Posterior vena cava (tissue), 2 donors: ENCODE measurements around the gene RASSF5. TPM values are rescaled to one million over a fixed set of nuclear protein-coding genes. Genes with fewer than 3 reads are reported as not detected.

Experiments
- DNase-seq: peaks from one replicate; pipeline ENCODE4 v3.0.0-alpha.2; 2020; ENCODE audit warnings: low spot score
- intact Hi-C, 2 donors: fragments of 100-400 bp; cut with DNase I; formaldehyde crosslinking; loops; one replicate each; pipeline versions ENCODE4 v1.14.1 to v1.14.2; 2022 to 2023
- total RNA-seq, 2 donors: library from RNA; stranded (reverse); fragmentation: NEBNext Ultra II Directional; extraction: Animal tissue kit (Norgen Biotek cat#: 25700); gene quantifications; one replicate each; pipeline ENCODE4 v1.2.1, GENCODE V29; 2021
- donor health status: DM: yes; HTN: yes; CAD: no.
- donor health status: DM: yes; HTN: yes; CAD: no.

RASSF5 gene
- total RNA-seq, 2 donors from 2014 or later: 11.0 to 13.3 TPM

GRCh38 chr1:206556047-206556749, 48.9 kb downstream of the RASSF5 start:
- DNase-seq: no peak
- intact Hi-C loops: no loop called here

- peak; percentile 95 for DNase-seq
- intact Hi-C loops: no loop called here
Measured at GRCh38 chr1:206556750-206557635, 49.7 kb downstream of the RASSF5 start.

GRCh38 chr1:206557636-206558473, 50.5 kb downstream of the RASSF5 start:
- intact Hi-C loops: no loop called here
- DNase-seq: no peak

- intact Hi-C loops: no loop called here
- DNase-seq: no peak
Measured at GRCh38 chr1:206558794-206559671, 51.7 kb downstream of the RASSF5 start.

- intact Hi-C loops: no loop called here
- DNase-seq: no peak
Measured at GRCh38 chr1:206559672-206559995, 52.3 kb downstream of the RASSF5 start.

- intact Hi-C loops: no loop called here
- no peak for DNase-seq
Measured at GRCh38 chr1:206560007-206560716, 52.8 kb downstream of the RASSF5 start.

- DNase-seq: no peak
- intact Hi-C loops: loop anchor here in 1 of 2 donors (1.0 kb wide), 1 partner anchor 48 kb away; no protein-coding TSS in a partner anchor
Measured at GRCh38 chr1:206563367-206564207, 56.3 kb downstream of the RASSF5 start.

- no peak for DNase-seq
- intact Hi-C loops: no loop called here
Measured at GRCh38 chr1:206565995-206566394, 58.7 kb downstream of the RASSF5 start.

GRCh38 chr1:206566999-206567398, 59.7 kb downstream of the RASSF5 start:
- DNase-seq: no peak
- intact Hi-C loops: no loop called here

- intact Hi-C loops: no loop called here
Measured at GRCh38 chr1:206568256-206568655, 60.9 kb downstream of the RASSF5 start.

GRCh38 chr1:206568779-206569352, 61.5 kb downstream of the RASSF5 start:
- intact Hi-C loops: no loop called here

More at GRCh38 chr1:206568256-206568655, 60.9 kb downstream of the RASSF5 start:
- no peak for DNase-seq

GRCh38 chr1:206569556-206569955, 62.2 kb downstream of the RASSF5 start:
- no peak for DNase-seq
- intact Hi-C loops: no loop called here

More at GRCh38 chr1:206568779-206569352, 61.5 kb downstream of the RASSF5 start:
- no peak for DNase-seq

- no peak for DNase-seq
- intact Hi-C loops: no loop called here
Measured at GRCh38 chr1:206570529-206570928, 63.2 kb downstream of the RASSF5 start.

GRCh38 chr1:206572835-206573234, 65.5 kb downstream of the RASSF5 start:
- no peak for DNase-seq
- intact Hi-C loops: no loop called here

- DNase-seq: no peak
- intact Hi-C loops: no loop called here
Measured at GRCh38 chr1:206573319-206573718, 66.0 kb downstream of the RASSF5 start.

- intact Hi-C loops: no loop called here
- DNase-seq: no peak
Measured at GRCh38 chr1:206573762-206574161, 66.4 kb downstream of the RASSF5 start.
